Limb (tissue), 2 donors: ENCODE results near the gene NECTIN2.
"Not testable (repeated sequence)": the region's sequence is repeated elsewhere in the genome, so short reads cannot be mapped to it uniquely, and the experiment has no call there.

ENCODE experiments used
- DNase-seq, 2 donors: peaks; one replicate each; pipeline ENCODE4 v3.0.0-alpha.2; 2016; ENCODE audit errors: extremely low spot score in 2 of 2

NECTIN2 gene

DNA sequence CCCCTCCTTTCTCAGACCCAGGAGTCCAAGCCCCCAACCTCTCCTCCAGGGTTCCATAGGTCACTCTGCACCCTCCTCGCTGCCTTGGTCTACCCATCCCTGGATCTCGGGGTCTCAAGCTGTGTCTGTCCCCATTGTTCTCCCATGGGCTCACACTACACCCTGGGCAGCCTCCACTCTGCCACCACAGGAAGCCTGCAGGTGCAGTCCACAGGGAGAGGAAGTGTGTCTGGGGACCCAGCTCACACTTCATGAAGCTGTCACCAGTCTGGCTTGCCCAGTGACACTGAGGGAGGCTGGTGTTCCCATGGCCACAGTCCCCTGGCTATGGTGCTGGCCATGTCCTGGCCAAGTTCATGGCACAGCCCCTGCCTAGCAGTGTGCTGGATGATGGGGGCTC, 5.3 kb downstream of the NECTIN2 start:
- DNase-seq = no peak

DNA sequence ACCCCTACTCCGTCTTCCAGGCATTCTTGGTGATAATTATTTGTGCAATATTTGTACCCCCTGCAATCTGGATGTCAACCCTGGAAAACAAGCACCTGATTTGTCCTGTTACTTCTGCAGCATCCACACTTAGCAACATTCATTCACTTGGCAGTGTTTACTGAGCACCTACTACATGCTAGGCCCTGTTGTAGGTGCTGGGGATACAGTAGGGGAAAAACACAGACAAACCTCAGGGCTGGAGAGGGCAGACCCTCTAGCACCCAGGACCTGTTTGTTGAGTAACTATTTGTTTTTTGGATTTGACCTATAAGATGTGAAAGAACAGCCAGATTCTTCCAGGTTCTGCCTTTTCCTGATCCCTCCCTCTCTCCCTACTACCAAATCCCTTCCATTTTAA, 9.5 kb downstream of the NECTIN2 start:
- DNase-seq = no peak

DNA sequence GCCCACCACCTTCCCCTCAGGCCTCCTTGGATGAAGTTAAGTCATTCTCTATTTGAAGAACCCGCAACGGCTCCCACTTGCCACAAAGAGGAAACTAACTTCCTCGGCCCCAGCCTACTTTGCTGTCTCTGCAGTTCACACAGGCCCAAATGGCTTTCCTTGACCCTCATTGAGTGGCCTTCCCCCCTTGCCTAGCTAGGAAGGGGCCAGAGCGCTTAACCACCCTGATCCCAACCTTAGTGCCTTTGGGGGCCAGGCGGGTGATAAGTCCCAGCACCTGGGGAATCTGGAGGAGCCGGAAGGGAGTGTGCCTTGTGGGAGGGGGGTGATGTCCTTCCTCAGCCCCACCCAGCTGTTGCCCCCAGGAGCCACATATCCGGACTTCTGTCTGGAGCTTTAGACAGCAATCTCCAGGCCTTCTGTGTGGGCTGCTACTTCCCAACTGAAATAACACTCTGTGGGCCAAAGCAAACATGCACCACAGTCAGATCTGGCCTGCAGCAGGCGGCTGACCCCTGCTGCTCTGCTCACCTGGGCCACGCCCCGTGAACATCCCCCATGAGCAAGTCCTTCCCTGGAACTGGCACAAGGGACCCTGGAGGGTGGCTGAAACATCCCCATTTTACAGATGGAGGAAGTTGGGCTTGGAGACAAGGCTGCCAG, 10.5 kb downstream of the NECTIN2 start:
- DNase-seq = no peak

DNA sequence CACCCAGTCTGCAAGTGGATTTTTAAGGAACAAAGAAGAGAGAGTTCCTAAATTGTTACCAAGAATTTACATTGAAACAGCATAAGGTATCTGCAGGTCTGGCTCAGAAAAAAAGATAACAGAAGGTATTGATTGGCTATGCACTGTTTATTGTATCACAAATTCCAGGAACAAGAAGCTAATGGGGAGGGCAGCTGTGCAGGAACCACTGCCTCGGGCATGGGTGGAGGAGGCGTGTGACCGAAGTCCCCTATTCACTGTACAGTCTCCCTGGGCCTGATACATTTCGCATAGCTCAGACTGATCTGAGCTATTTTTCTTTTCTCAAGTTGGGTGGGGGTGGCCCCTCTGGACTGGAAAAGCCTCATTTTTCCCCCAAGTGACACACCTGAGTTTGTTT, 11.7 kb downstream of the NECTIN2 start:
- no peak for DNase-seq

DNA sequence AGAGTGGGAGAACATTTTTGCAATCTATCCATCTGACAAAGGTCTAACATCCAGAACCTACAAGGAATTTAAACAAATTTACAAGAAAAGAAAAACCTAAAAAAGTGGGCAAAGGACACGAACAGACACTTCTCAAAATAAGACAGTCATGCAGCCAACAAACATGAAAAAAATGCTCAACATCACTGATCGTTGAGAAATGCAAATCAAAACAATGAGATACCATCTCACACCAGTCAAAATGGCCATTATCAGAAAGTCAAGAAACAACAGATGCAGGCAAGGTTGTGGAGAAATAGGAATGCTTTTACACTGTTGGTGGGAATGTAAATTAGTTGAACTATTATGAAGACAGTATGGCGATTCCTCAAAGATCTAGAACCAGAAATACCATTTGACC, 15.5 kb downstream of the NECTIN2 start:
- not testable (repeated sequence) for DNase-seq

DNA sequence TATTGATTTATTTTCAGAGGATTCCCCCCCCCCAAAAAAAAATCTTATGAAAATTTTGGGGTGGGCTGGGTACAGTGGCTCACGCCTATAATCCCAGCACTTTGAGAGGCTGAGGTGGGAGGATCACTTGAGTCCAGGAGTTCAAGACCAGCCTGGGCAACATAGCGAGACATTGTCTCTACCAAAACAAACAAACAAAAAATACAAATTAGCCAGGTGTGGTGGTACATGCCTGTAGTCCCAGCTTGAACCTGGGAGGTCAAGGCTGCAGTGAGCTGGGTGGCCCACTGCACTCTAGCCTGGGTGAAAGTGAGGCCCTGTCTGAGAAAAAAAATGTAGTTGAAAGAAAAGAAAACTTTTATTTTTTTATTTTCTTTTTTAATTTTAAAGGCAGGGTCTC, 17.9 kb downstream of the NECTIN2 start:
- DNase-seq = no peak

DNA sequence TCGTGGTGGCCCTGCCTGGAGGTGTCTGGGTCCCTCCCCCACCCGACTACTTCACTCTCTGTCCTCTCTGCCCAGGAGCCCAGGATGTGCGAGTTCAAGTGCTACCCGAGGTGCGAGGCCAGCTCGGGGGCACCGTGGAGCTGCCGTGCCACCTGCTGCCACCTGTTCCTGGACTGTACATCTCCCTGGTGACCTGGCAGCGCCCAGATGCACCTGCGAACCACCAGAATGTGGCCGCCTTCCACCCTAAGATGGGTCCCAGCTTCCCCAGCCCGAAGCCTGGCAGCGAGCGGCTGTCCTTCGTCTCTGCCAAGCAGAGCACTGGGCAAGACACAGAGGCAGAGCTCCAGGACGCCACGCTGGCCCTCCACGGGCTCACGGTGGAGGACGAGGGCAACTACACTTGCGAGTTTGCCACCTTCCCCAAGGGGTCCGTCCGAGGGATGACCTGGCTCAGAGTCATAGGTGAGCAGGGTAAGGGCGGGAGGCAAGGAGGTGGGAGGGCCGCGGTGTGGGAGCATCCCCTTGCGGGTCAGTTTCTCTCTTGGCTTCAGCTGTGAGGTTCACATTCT, 19.2 kb downstream of the NECTIN2 start:
- DNase-seq = no peak

DNA sequence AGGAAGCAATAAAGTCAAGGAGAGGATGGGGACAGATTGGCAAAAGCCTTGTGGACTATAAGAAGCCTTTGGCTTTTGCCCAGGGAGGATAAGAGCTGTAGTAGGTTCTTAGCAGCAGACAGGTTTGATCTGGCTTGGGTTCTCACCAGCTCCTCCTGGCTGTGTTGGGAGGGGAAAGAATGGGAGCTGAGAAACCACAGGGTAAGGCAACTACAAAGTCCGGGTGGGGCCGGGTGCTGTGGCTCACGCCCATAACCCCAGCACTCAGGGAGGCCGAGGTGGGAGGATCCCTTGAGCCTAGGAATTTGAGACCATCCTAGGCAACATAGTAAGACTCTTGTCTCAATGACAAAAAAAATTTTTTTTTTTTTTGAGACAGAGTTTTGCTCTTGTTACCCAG, 20.6 kb downstream of the NECTIN2 start:
- DNase-seq = no peak

DNA sequence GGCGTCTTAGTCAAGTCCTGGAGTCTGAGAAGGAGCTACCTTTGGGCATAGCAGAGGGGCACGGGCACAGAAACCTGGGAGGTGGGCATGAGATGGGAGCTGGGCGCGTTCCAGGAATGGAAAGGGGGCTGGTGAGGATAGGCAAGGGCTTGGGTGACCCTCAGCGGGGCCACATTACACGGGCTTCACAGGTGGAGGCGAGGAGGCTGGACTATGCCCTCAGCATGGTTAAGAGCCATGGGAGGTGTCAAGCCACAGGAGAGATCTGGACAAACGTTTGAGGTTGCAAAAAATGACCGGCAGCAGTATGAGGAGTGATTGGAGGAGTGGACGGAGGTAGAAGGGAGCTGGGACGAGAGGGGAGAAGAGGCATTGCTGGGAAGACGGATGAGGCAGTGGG, 21.5 kb downstream of the NECTIN2 start:
- DNase-seq = no peak

DNA sequence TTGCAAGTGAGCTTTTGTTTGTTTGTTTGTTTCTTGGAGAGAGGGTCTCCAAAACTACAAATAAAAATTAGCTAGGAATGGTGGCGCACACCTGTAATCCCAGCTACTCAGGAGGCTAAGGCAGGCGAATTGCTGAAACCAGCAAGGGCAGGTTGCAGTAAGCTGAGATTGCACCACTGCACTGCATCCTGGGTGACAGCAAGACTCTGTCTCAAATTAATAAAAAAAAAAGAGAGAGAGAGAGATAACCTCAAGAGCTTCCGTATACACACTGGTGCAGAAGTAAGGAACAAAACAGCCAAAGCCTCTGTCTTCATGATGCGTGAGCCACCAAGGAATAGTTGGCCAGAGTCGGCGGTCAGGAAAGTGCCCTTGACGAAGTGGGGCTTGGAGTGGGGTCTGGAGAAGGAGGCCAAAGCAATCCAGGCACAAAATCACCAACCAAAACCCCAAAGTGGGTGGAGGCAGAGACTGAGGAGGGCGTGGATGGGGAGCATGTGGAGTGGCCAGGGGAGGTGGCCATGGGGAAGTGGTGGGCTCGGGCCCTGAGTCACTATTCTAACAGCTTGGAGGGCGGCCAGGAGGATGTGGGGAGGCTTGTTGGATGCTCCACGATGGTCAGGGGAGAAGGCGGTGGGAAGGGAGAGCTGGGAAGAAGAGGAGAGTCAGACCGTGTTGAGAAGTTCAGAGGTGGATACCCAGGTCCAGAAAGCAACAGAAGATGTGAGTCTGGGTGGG, 23.8 kb downstream of the NECTIN2 start:
- no peak for DNase-seq

DNA sequence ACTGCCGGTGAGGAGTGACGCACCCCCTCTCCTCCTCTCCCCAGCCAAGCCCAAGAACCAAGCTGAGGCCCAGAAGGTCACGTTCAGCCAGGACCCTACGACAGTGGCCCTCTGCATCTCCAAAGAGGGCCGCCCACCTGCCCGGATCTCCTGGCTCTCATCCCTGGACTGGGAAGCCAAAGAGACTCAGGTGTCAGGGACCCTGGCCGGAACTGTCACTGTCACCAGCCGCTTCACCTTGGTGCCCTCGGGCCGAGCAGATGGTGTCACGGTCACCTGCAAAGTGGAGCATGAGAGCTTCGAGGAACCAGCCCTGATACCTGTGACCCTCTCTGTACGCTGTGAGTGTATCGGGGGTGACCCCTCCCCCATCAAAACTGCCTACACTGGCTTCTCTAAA, 25.7 kb downstream of the NECTIN2 start:
- no peak for DNase-seq

DNA sequence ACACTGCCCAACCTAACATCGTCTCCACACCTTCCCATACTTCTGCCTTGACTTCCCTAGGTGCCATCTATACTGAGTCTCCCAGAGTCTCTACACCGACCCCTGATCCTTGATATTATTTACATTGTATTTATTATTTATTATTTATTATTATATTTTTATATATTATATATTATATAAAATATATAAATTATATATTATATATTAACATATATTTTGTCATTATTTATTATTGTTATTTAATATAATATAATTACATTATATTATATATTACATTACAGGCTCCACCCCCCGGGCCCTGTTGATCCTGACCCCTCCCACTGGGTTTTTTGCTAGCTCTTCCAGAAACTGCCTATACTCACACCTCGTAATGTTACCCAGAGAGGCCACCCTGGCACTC, 26.6 kb downstream of the NECTIN2 start:
- no peak for DNase-seq

DNA sequence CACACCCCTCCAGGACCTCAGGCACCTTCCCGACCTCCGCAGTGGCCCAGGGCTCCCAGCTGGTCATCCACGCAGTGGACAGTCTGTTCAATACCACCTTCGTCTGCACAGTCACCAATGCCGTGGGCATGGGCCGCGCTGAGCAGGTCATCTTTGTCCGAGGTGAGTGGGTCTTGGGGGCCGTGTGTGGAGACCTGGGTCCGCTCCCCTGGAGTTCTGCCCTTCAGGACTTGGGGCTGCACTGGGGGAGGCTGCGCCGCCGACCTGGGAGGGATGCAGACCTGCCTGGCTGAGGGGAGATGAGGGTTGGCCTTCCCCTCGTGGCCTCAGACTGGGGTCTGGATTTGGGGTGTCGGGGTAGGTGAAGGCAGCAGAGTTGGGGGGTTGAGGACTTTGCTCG, 28.2 kb downstream of the NECTIN2 start:
- DNase-seq = no peak

DNA sequence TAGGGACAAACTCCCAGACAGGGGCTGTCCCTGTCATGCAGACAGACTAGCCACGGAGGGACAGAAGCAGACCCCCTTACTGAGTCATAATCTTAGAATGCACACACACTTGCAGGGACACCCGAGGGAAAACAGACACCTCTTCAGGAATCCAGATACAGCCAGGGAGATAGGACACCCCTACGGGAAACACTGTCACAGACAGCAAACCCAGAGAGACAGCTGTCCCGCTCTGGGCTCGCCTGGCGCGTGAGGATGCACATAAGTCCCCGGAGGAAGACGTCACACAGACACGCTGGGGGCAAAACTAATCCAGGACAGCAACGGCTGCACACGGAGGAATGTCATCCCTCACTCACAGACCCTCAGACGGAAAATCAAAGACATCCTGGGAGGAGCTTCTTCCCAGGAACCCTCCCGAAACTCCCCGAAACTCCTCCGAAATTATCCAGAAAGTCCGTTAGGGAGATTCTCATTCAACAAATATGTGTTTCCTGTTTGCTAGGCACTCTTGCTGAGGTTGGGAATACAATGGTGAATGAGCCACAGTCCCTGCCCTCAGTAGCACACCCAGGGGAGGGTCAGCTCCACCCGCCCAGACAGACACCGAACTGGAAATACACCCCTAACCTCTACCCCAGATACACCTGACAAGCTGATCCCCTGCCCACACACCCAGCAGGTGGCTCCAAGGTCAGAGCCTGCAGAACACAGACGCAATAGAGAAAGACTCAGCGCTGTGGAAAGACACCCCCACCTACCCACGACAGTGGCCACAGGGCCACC, 29.8 kb downstream of the NECTIN2 start:
- DNase-seq = no peak

DNA sequence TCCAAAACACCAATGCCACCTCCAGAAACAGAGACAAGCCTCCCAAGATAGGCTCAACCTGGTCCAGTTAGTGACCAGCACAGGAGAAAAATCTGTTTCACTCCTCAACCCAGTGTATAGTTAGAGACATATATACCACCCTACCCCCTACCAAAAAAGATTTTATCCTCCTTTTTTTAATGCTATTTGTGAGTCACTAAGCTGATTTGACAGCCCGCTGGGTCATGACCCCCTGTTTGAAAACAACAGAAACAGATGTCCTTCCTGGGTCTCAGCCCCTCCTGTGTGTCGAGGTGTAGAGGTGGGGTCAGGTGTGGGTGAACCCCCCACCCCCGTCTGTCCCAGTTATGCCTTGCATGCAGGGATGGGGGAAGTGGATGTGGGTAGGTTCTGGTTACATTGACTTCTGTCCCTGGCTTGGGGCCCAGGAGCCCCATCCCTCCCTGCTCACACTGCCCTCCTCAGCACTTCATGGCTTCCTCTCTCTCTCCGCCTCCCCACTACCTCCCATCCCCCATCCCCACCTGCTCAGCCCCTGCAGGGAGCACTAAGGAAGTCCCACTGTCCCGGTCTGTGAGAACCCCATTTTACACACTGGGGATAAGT, 30.9 kb downstream of the NECTIN2 start:
- no peak for DNase-seq

DNA sequence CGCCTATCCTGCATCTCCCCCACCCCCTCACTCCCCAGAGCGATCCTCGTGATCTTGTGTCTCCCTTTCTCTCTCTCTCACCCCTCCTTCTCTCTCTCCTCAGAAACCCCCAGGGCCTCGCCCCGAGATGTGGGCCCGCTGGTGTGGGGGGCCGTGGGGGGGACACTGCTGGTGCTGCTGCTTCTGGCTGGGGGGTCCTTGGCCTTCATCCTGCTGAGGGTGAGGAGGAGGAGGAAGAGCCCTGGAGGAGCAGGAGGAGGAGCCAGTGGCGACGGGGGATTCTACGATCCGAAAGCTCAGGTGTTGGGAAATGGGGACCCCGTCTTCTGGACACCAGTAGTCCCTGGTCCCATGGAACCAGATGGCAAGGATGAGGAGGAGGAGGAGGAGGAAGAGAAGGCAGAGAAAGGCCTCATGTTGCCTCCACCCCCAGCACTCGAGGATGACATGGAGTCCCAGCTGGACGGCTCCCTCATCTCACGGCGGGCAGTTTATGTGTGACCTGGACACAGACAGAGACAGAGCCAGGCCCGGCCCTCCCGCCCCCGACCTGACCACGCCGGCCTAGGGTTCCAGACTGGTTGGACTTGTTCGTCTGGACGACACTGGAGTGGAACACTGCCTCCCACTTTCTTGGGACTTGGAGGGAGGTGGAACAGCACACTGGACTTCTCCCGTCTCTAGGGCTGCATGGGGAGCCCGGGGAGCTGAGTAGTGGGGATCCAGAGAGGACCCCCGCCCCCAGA, 32.2 kb downstream of the NECTIN2 start:
- DNase-seq = no peak

DNA sequence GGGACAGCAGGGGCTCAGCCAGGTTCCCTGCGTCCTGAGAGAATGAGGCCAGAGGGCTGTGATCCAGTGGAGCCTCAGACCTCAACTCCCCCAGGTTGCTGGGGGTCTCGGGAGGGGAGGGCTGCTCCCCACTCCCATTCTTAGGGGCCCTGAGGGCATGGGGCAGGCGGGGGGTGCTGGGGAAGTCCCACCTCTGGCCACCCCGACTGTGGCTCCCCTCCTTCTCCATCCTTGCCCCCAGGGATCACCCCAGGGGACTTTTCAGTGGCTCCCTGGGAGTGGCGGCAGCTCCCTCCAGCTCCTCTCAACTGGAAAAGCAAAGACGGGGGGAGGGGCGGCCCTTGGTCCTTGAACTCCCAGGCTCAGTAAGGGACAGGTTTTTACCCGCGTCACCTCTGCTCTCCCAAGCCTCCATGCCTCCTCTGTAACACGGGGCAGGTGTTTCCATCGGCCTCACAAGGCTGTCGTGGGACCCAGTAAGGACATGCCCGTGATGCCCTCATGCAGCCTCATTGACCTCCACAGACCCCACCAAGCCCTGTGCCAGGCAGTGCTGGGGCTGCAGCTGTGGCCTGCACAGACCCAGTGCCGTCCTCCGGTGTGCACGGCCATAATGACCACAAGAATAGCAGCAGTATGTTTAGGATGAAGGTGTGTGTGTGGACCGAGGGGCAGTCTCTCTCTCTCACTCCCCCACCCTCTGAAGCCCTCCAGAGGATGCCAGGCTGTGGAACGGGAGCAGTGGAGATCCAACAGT, 33.4 kb downstream of the NECTIN2 start:
- no peak for DNase-seq

DNA sequence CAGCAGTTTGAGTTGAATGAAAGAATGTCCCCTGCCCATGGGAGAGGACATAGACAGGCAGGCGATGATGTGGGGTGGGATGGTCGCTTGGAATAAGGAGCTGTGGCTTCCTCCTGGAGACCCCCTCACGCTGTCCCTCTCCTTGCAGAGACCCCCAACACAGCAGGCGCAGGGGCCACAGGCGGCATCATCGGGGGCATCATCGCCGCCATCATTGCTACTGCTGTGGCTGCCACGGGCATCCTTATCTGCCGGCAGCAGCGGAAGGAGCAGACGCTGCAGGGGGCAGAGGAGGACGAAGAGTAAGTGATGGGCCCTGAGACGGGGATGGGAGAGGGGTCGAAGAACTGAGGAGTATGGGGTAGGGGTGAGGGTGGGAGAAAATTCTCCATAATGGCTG, 36.0 kb downstream of the NECTIN2 start:
- DNase-seq = no peak

DNA sequence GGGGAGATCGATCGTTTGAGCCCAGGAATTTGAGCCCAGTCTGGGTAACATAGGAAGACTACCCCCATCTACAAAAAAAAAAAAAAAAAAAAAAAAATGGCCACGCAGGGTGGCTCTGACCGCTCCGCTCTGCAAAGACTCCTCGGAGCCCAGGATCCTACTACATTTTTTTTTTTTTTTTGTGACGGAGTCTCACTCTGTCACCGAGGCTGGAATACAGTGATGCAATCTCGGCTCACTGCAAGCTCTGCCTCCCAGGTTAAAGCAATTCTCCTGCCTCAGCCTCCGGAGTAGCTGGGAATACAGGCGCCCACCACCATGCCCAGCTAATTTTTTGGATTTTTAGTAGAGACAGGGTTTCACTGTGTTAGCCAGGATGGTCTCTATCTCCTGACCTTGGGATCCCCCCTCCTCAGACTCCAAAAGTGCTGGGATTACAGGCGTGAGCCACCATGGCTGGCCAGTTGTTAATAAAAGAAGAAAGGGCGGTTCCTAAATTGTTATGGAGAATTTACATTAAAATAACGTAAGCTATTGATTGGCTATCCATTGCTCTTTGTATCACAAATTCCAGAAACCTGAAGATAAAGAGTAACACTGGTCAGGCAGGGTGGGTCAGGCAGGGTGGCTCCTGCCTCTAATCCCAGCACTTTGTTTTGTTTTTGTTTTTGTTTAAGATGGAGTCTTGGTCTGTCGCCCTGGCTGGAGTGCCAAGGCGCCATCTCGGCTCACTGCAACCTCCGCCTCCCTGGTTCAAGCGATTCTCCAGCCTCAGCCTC, 36.7 kb downstream of the NECTIN2 start:
- not testable (repeated sequence) for DNase-seq

DNA sequence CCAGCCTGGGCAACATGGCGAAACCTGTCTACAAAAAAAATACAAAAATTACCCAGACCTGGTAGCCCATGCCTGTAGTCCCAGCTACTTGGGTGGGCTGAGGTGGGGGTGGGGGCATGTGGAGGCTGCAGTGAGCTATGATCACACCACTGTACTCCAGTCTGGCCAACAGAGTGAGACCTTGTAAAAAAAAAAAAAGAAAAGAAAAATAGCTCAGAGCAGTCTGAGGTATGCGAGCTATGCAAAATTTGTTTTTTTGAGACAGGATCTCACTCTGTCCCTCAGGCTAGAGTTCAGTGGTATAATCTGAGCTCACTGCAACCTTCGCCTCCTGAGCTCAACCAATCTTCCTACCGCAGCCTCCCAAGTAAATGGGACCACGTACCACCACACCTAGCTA, 37.8 kb downstream of the NECTIN2 start:
- no peak for DNase-seq
